B cell (primary cell): ENCODE results near the gene RPL27. TPM values are rescaled to one million over a fixed set of nuclear protein-coding genes. Genes with fewer than 3 reads are reported as not detected.
A peak's percentile ranks its signal among the peaks of the same experiment; 100 is the strongest.

ENCODE experiments used
- ATAC-seq: fragments of 200-7000 bp; cut with Tn5 transposase; one replicate; pipeline ENCODE4 v1.10.0; 2021; ENCODE audit warnings: low read depth, mild to moderate bottlenecking, moderate number of reproducible peaks, moderate library complexity
- CTCF ChIA-PET: fragments of 350-600 bp; sonication (Branson Sonifier 250); formaldehyde crosslinking; loops from one replicate; lab custom pipeline; 2021; ENCODE audit warnings: antibody characterized with exemption, inconsistent platforms; lab: Charles Lee
- POLR2A ChIA-PET: fragments of 350-600 bp; sonication (Branson Sonifier 250); formaldehyde crosslinking; loops from one replicate; lab custom pipeline; 2021; ENCODE audit warnings: antibody characterized with exemption; lab: Charles Lee
- DNase-seq: peaks from one replicate; pipeline ENCODE4 v3.0.0; 2013
- H2AFZ ChIP-seq: 2 replicates; pipeline ENCODE4 v1.6.1; 2012; ENCODE audit warnings: mild to moderate bottlenecking, low read depth, low read length; ENCODE audit not compliant: insufficient read depth, poor library complexity, severe bottlenecking
- H3K27ac ChIP-seq, 2 donors: 1 replicate in 1 of 2; 2 replicates in 1 of 2; pipeline ENCODE4 v1.5.1; 2012 to 2013; ENCODE audit warnings: low read length in 2 of 2, mild to moderate bottlenecking in 2 of 2, moderate library complexity in 1 of 2
- H3K27me3 ChIP-seq, 4 experiments: fragments of 200-600 bp in 1 of 4; sonication (generic) in 1 of 4; replicated peaks in 1 of 4; 1 replicate in 2 of 4; 2 replicates in 2 of 4; pipeline versions ENCODE4 v1.6.1 to v1.7.0; 2013 to 2016; ENCODE audit warnings: low read length in 3 of 4, mild to moderate bottlenecking in 2 of 4, mixed read lengths in 1 of 4, moderate library complexity in 1 of 4; ENCODE audit not compliant: insufficient read depth in 4 of 4, control insufficient read depth in 3 of 4; ENCODE audit errors: control extremely low read depth in 1 of 4
- H3K36me3 ChIP-seq, 2 experiments: replicated peaks in 1 of 2; 1 replicate in 1 of 2; 2 replicates in 1 of 2; pipeline versions ENCODE4 v1.6.1 to v1.7.1; 2013; ENCODE audit warnings: low read length in 1 of 2; ENCODE audit not compliant: insufficient read depth in 2 of 2, control insufficient read depth in 1 of 2; ENCODE audit errors: control extremely low read depth in 1 of 2, extremely low read depth in 1 of 2
- H3K4me1 ChIP-seq, 2 donors: fragments of 200-600 bp in 1 of 2; sonication (generic) in 1 of 2; 1 replicate in 1 of 2; 2 replicates in 1 of 2; pipeline versions ENCODE4 v1.5.1 to v1.6.1; 2013 to 2017; ENCODE audit warnings: low read length in 2 of 2; ENCODE audit not compliant: control insufficient read depth in 2 of 2, insufficient read depth in 2 of 2
- H3K4me2 ChIP-seq: replicated peaks from 2 replicates; pipeline ENCODE3; 2012; ENCODE audit warnings: mild to moderate bottlenecking, low read depth, low read length; ENCODE audit not compliant: poor library complexity, severe bottlenecking
- H3K4me3 ChIP-seq, 5 experiments: fragments of 200-600 bp in 1 of 5; sonication (generic) in 1 of 5; 1 replicate in 3 of 5; 2 replicates in 2 of 5; pipeline versions ENCODE4 v1.5.1 to v1.7.0; 2011 to 2016; ENCODE audit warnings: low read length in 4 of 5, mild to moderate bottlenecking in 4 of 5, low read depth in 2 of 5, control low read depth in 1 of 5, moderate library complexity in 1 of 5; ENCODE audit not compliant: insufficient read depth in 1 of 5; ENCODE audit errors: control extremely low read depth in 1 of 5, extremely low read depth in 1 of 5
- H3K79me2 ChIP-seq: fragments of 200-600 bp; sonication (generic); one replicate; pipeline ENCODE4 v1.6.0; 2016; ENCODE audit warnings: low read length; ENCODE audit not compliant: control insufficient read depth, insufficient read depth
- H3K9ac ChIP-seq: fragments of 200-600 bp; sonication (generic); 2 replicates; pipeline ENCODE4 v1.6.1; 2017; ENCODE audit warnings: mild to moderate bottlenecking, low read length, moderate library complexity
- H3K9me3 ChIP-seq, 3 donors: one replicate each; pipeline versions ENCODE4 v1.6.1 to v1.7.1; 2013; ENCODE audit warnings: low read length in 2 of 3; ENCODE audit not compliant: control insufficient read depth in 2 of 3, insufficient read depth in 1 of 3; ENCODE audit errors: control extremely low read depth in 1 of 3
- H4K20me1 ChIP-seq: 2 replicates; pipeline ENCODE4 v1.6.0; 2012; ENCODE audit warnings: mild to moderate bottlenecking, low read length; ENCODE audit not compliant: insufficient read depth, control insufficient read depth, poor library complexity, severe bottlenecking
- H3K27ac Mint-ChIP-seq: one replicate; pipeline ENCODE4 v1.8.0; 2021; ENCODE audit warnings: mixed read lengths
- H3K27me3 Mint-ChIP-seq: one replicate; pipeline ENCODE4 v1.8.0; 2021; ENCODE audit warnings: mixed read lengths
- H3K4me1 Mint-ChIP-seq: one replicate; pipeline ENCODE4 v1.8.0; 2021; ENCODE audit warnings: mixed read lengths
- H3K4me3 Mint-ChIP-seq: one replicate; pipeline ENCODE4 v1.8.0; 2021; ENCODE audit warnings: mixed read lengths
- H3K9me3 Mint-ChIP-seq: one replicate; pipeline ENCODE4 v1.8.0; 2022; ENCODE audit warnings: mixed read lengths; ENCODE audit not compliant: insufficient read depth
- EZH2 ChIP-seq: IDR thresholded peaks from 2 replicates; pipeline ENCODE4 v1.6.1; 2012; ENCODE audit warnings: borderline replicate concordance, low read depth, mild to moderate bottlenecking, moderate library complexity, low read length; ENCODE audit not compliant: insufficient read depth, poor library complexity, severe bottlenecking
- WGBS: methylation state at CpG from one replicate; pipeline ENCODE4 v1.1.5; 2013; ENCODE audit warnings: missing lambda C conversion rate; ENCODE audit not compliant: insufficient coverage; 5-methylcytosine and 5-hydroxymethylcytosine counted together
- intact Hi-C: fragments of 100-400 bp; cut with micrococcal nuclease; formaldehyde crosslinking; loops from one replicate; pipeline ENCODE4 v1.10.0; 2022
- polyA plus RNA-seq: library from polyadenylated mRNA; depleted of rRNA; stranded (reverse); fragments of >200 nt; gene quantifications from 2 replicates; pipeline ENCODE4 v1.2.3, GENCODE V29; 2012
- total RNA-seq, 2 donors: library from RNA; stranded (reverse); fragments of 120-200 nt in 1 of 2; gene quantifications; 1 replicate in 1 of 2; 2 replicates in 1 of 2; pipeline versions ENCODE4 v1.2.3 to v1.2.4, GENCODE V29; 2013 to 2022
- TF ChIP-seq, protein P1 (sequence below): fragments of 200-600 bp; IDR thresholded peaks from one replicate; pipeline ENCODE4 v1.8.0; 2022; ENCODE audit warnings: antibody characterized with exemption, mild to moderate bottlenecking

The RPL27 gene
- total and polyA plus RNA-seq, 2 donors (not counting 1 experiment from before 2014, with no cell fraction given), result 1,087 to 3,493 TPM

DNA sequence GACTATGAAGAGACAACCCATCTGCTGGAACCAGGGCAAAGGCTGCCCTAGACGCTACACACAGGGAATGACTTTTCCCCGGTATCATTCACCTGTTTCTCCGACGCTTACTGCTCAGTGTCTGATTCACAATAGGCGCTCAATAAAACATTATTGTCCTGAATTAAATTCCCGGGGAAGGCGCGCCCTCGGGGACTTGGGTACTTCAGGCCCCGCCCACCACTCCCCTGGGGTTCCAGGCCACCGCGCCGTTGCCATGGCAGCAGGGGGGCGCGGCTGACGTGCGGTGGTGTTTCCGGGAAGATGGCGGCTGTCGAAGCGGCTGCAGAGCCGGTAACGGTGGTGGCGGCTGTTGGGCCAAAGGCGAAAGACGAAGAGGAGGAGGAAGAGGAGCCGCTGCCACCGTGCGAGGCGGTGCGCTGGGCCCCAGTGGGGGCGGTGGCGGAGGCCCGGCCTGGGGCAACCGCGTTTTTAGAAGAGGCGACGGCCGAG is 17.9 kb upstream of the RPL27 start, which contains the start of gene RUNDC1:
Gene RUNDC1 (plus strand): TSS at position 292 of the 492 bp plus-strand sequence. CDS start 12 bp downstream, at position 304.
- H3K9ac ChIP-seq, result peak within 1 kb of the TSS; percentile 79
- no peaks in the 10 kb centered on the region for H3K9me3 ChIP-seq
- intact Hi-C loops, result loop anchor here (1.0 to 10.0 kb wide), 7 partner anchors 16 to 408 kb away; partner anchors contain the start of genes AARSD1, PLEKHH3, PSME3 and RETREG3
- DNase-seq, result peak; percentile 97
- H2AFZ ChIP-seq, result peak within 1 kb of the TSS; percentile 81
- ATAC-seq, result peak; percentile 82
- peak within 1 kb of the TSS; percentile 96 for H3K27ac Mint-ChIP-seq
- ChIA-PET CTCF (interaction anchor here (1.0 to 2.2 kb wide), 3 partner anchors 13 to 355 kb away, joined by 3 to 14 read pairs (median 4); partner anchors contain the start of gene RPL27), POLR2A (interaction anchor here (2.2 kb wide), 1 partner anchor 18 kb away, joined by 13 read pairs; the partner anchor contains the start of gene RPL27)
- peaks cover 0 to 3% of the 10 kb centered on the region in 2 experiments for H3K36me3 ChIP-seq
- H3K4me2 ChIP-seq, result peak within 1 kb of the TSS; percentile 93
- WGBS, result under 1% methylated on average over 39 of the region's 39 CpGs
- TF ChIP-seq, protein P1, sequence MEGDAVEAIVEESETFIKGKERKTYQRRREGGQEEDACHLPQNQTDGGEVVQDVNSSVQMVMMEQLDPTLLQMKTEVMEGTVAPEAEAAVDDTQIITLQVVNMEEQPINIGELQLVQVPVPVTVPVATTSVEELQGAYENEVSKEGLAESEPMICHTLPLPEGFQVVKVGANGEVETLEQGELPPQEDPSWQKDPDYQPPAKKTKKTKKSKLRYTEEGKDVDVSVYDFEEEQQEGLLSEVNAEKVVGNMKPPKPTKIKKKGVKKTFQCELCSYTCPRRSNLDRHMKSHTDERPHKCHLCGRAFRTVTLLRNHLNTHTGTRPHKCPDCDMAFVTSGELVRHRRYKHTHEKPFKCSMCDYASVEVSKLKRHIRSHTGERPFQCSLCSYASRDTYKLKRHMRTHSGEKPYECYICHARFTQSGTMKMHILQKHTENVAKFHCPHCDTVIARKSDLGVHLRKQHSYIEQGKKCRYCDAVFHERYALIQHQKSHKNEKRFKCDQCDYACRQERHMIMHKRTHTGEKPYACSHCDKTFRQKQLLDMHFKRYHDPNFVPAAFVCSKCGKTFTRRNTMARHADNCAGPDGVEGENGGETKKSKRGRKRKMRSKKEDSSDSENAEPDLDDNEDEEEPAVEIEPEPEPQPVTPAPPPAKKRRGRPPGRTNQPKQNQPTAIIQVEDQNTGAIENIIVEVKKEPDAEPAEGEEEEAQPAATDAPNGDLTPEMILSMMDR, result no peak
- TF ChIP-seq EZH2, result no peak
- peaks cover 45% of the 10 kb centered on the region for H3K4me1 Mint-ChIP-seq
- peak within 1 kb of the TSS; percentile 80 to 86 for H3K27ac ChIP-seq
- H3K4me3 Mint-ChIP-seq, result peak within 1 kb of the TSS; percentile 99
- no peaks in the 10 kb centered on the region for H4K20me1 ChIP-seq
- peaks cover 42 to 53% of the 10 kb centered on the region in 2 donors for H3K4me1 ChIP-seq
- no peaks in the 10 kb centered on the region for H3K9me3 Mint-ChIP-seq
- H3K4me3 ChIP-seq, result peak within 1 kb of the TSS; percentile 83 to 90 (median 88)
- no peaks in the 10 kb centered on the region for H3K27me3 ChIP-seq
- no peaks in the 10 kb centered on the region for H3K27me3 Mint-ChIP-seq
- peaks cover 51% of the 10 kb centered on the region for H3K79me2 ChIP-seq
